HepG2 (cell line): Measurements from ENCODE around the gene ALS2. TPM values are rescaled to one million over a fixed set of nuclear protein-coding genes. Genes with fewer than 3 reads are reported as not detected.

ENCODE experiments used
- ATAC-seq: fragments of 200-7000 bp; cut with Tn5 transposase; 3 replicates; pipeline ENCODE4 v1.9.1; 2020; ENCODE audit warnings: mild to moderate bottlenecking, moderate library complexity
- BruUV-seq: library from RNA; stranded (reverse); fragments of 400-500 nt; replicated peaks from 2 replicates; lab custom pipeline; 2021; lab: Mats Ljungman, UMichigan
- CTCF ChIA-PET: fragments of 300-600 bp; formaldehyde crosslinking; extraction: SDS; loops from one replicate; lab custom pipeline; 2021; ENCODE audit warnings: low total read pairs, inconsistent platforms, low intra/inter-chr PET ratio; lab: Yijun Ruan, JAX
- POLR2A ChIA-PET: fragments of 350-600 bp; sonication (Branson Sonifier 250); formaldehyde crosslinking; loops from one replicate; lab custom pipeline; 2020; ENCODE audit warnings: antibody characterized with exemption, inconsistent platforms; lab: Yijun Ruan, JAX
- DNase-seq: peaks from one replicate; pipeline ENCODE4 v3.0.0-alpha.2; 2015; ENCODE audit warnings: low spot score
- FAIRE-seq: peaks from 3 replicates; lab custom pipeline; 2011; peaks lifted over from hg19 to GRCh38; lab: Jason Lieb, UNC
- H2AFZ ChIP-seq: one replicate; pipeline ENCODE4 v1.6.1; 2011; ENCODE audit warnings: low read length, inconsistent platforms
- H3K27ac ChIP-seq: fragments of 300-600 bp; 3 replicates; pipeline ENCODE4 v1.8.0; 2011; ENCODE audit warnings: mixed run types, mild to moderate bottlenecking, mixed read lengths, low read length, inconsistent platforms; ENCODE audit not compliant: insufficient read depth; ENCODE audit errors: extremely low read length
- H3K27me3 ChIP-seq, 2 experiments: fragments of 200-600 bp in 1 of 2; 2 replicates in 1 of 2; 3 replicates in 1 of 2; pipeline versions ENCODE4 v1.6.0 to v1.8.0; 2011; ENCODE audit warnings: low read length in 2 of 2, mild to moderate bottlenecking in 2 of 2, moderate library complexity in 2 of 2, inconsistent platforms in 1 of 2; ENCODE audit not compliant: insufficient read depth in 2 of 2, control insufficient read depth in 1 of 2
- H3K36me3 ChIP-seq, 2 experiments: fragments of 200-600 bp in 1 of 2; replicated peaks in 1 of 2; 2 replicates in 1 of 2; 3 replicates in 1 of 2; pipeline versions ENCODE4 v1.5.1 to v1.8.0; 2011; ENCODE audit warnings: low read length in 2 of 2, inconsistent platforms in 1 of 2; ENCODE audit not compliant: insufficient read depth in 2 of 2, control insufficient read depth in 1 of 2
- H3K4me1 ChIP-seq: 2 replicates; pipeline ENCODE4 v1.5.1; 2012; ENCODE audit warnings: low read length, inconsistent platforms; ENCODE audit not compliant: insufficient read depth
- H3K4me2 ChIP-seq: 2 replicates; pipeline ENCODE4 v1.6.0; 2011; ENCODE audit warnings: low read depth, low read length, inconsistent platforms
- H3K4me3 ChIP-seq, 3 experiments: fragments of 200-600 bp in 1 of 3; sonication (generic), shearing (Covaris generic) in 1 of 3; replicated peaks in 1 of 3; 2 replicates each; pipeline ENCODE4 v1.5.1; 2011 to 2016; ENCODE audit warnings: low read length in 3 of 3, inconsistent platforms in 2 of 3, low read depth in 2 of 3, mild to moderate bottlenecking in 2 of 3, control low read depth in 1 of 3, mixed read lengths in 1 of 3; ENCODE audit not compliant: insufficient read depth in 1 of 3
- H3K79me2 ChIP-seq: one replicate; pipeline ENCODE4 v1.6.1; 2011; ENCODE audit warnings: low read length, inconsistent platforms; ENCODE audit not compliant: insufficient read depth
- H3K9ac ChIP-seq: 2 replicates; pipeline ENCODE4 v1.6.0; 2011; ENCODE audit warnings: mild to moderate bottlenecking, low read depth, low read length, inconsistent platforms; ENCODE audit not compliant: insufficient read depth
- H3K9me3 ChIP-seq: 2 replicates; pipeline ENCODE4 v1.5.1; 2012; ENCODE audit warnings: mild to moderate bottlenecking, low read length
- H4K20me1 ChIP-seq: 2 replicates; pipeline ENCODE4 v1.6.0; 2011; ENCODE audit warnings: inconsistent platforms, mild to moderate bottlenecking, low read length, moderate library complexity; ENCODE audit not compliant: insufficient read depth
- ATF6 ChIP-seq: sonication (generic); formaldehyde crosslinking; conservative IDR thresholded peaks from 2 replicates; pipeline ENCODE4 v1.4.0; 2020; ENCODE audit warnings: missing genetic modification reagents
- CREM ChIP-seq, 2 experiments: sonication (generic) in 1 of 2; formaldehyde crosslinking in 1 of 2; IDR thresholded peaks; 2 replicates each; pipeline versions ENCODE4 v1.4.0 to v1.6.1; 2016 to 2020; ENCODE audit warnings: antibody characterized with exemption in 1 of 2, mild to moderate bottlenecking in 1 of 2, missing genetic modification reagents in 1 of 2
- PRDM4 ChIP-seq: sonication (generic); formaldehyde crosslinking; IDR thresholded peaks from 2 replicates; pipeline ENCODE4 v1.9.0; 2021; ENCODE audit warnings: missing genetic modification reagents, borderline replicate concordance
- SP1 ChIP-seq, 2 experiments: fragments of 450-650 bp in 1 of 2; sonication (generic) in 1 of 2; formaldehyde crosslinking in 1 of 2; IDR thresholded peaks; 2 replicates each; pipeline versions ENCODE4 v1.4.0 to v1.6.1; 2016 to 2020; ENCODE audit warnings: missing genetic modification reagents in 1 of 2
- ZBTB26 ChIP-seq: IDR thresholded peaks from 2 replicates; pipeline ENCODE4 v1.6.1; 2016; ENCODE audit warnings: missing compliant biosample characterization, missing genetic modification reagents, borderline replicate concordance
- ZNF235 ChIP-seq: sonication (generic); formaldehyde crosslinking; IDR thresholded peaks from 2 replicates; pipeline ENCODE4 v1.8.1; 2023; ENCODE audit warnings: mild to moderate bottlenecking, missing genetic modification reagents, borderline replicate concordance
- ZNF704 ChIP-seq: sonication (generic); formaldehyde crosslinking; IDR thresholded peaks from 2 replicates; pipeline ENCODE4 v1.8.1; 2023; ENCODE audit warnings: mild to moderate bottlenecking, inconsistent platforms, moderate library complexity, missing genetic modification reagents, borderline replicate concordance
- WGBS: methylation state at CpG from one replicate; pipeline ENCODE4 v1.1.6; 2017; ENCODE audit warnings: low lambda C conversion rate; 5-methylcytosine and 5-hydroxymethylcytosine counted together
- in situ Hi-C: cut with HindIII; loops from 2 replicates; pipeline ENCODE4 v1.10.0; 2017; ENCODE audit warnings: low pct_unique_long_range_greater_than_20kb; ENCODE audit not compliant: extremely low pct_ligation_motif_present
- intact Hi-C: fragments of 100-400 bp; cut with micrococcal nuclease; formaldehyde crosslinking; loops from one replicate; pipeline ENCODE4 v1.10.0; 2022; ENCODE audit not compliant: unreplicated experiment
- polyA plus RNA-seq, 8 experiments: library from polyadenylated mRNA; depleted of rRNA in 3 of 8; stranded (reverse) in 7 of 8; unstranded in 1 of 8; fragments of >200 nt; fragmentation: Illumina TruSeq in 4 of 8; extraction: Trizol in 4 of 8; gene quantifications; 2 replicates each; pipeline versions ENCODE4 v1.2.1 to v1.2.3, GENCODE V29; 2011 to 2016; ENCODE audit warnings: low read depth in 4 of 8, missing spikeins in 1 of 8, mixed read lengths in 1 of 8; ENCODE audit not compliant: insufficient read depth in 1 of 8
- total RNA-seq, 5 experiments: library from RNA; depleted of rRNA; stranded (reverse); fragments of >200 nt; fragmentation: Illumina TruSeq; extraction: Trizol; gene quantifications; 2 replicates each; pipeline ENCODE4 v1.2.3, GENCODE V29; 2016; ENCODE audit warnings: low read depth in 1 of 5

Gene ALS2
- total and polyA plus RNA-seq, 2 of the 13 experiments (the other 11 are each of a cell fraction or from before 2014, with no cell fraction given) = 12.7 to 19.3 TPM

- Histone ChIP-seq H3K4me2 (no peak overlapping the region), H3K9ac (no peak overlapping the region), H2AFZ (no peak overlapping the region), H3K27me3 (peaks cover 0 to 8% of the 10 kb centered on the region in 2 experiments; a peak in 2 of 5 replicates), H3K4me3 (no peak overlapping the region), H3K27ac (no peak overlapping the region), H3K36me3 (peaks cover 0 to 12% of the 10 kb centered on the region in 2 experiments; a peak in 1 of 5 replicates), H3K79me2 (no peaks in the 10 kb centered on the region), H3K4me1 (no peaks in the 10 kb centered on the region), H3K9me3 (no peaks in the 10 kb centered on the region), H4K20me1 (no peaks in the 10 kb centered on the region)
- 51% methylated on average over 2 of the region's 2 CpGs for WGBS
- BruUV-seq = no TSS peak
- ChIA-PET CTCF (no interaction called here), POLR2A (no interaction called here)
- in situ Hi-C loops (no loop called here), intact Hi-C loops (no loop called here)
- FAIRE-seq (no peak), DNase-seq (no peak), ATAC-seq (no peak)
- TF ChIP-seq ATF6 (CRISPR knock-in tag) (no peak), ZNF235 (no peak), ZNF704 (CRISPR knock-in tag) (no peak), ZBTB26 (CRISPR knock-in tag) (no peak), SP1 (IDR thresholded peaks at IDR 0.05) (no peak), SP1 (CRISPR knock-in tag; IDR thresholded peaks at IDR 0.05) (no peak), CREM (IDR thresholded peaks at IDR 0.05) (no peak), CREM (CRISPR knock-in tag; IDR thresholded peaks at IDR 0.05) (no peak), PRDM4 (CRISPR knock-in tag) (no peak)
Measured at GRCh38 chr2:201697899-201698298, 82.8 kb downstream of the ALS2 start.
